SU-DHL-6 (cell line): ENCODE results near the gene THOC7.

ENCODE experiments used
- H2AFZ ChIP-seq: fragments of 200-600 bp; sonication (generic); 2 replicates; pipeline ENCODE4 v1.6.1; 2014; ENCODE audit warnings: low read depth, mild to moderate bottlenecking, moderate library complexity, mixed read lengths, antibody characterized with exemption, low read length; ENCODE audit not compliant: severe bottlenecking
- H3F3A ChIP-seq: fragments of 200-600 bp; shearing (Covaris generic); 2 replicates; pipeline ENCODE4 v1.6.0; 2016; ENCODE audit warnings: antibody characterized with exemption, mild to moderate bottlenecking; ENCODE audit not compliant: insufficient read depth
- H3K27ac ChIP-seq: fragments of 200-600 bp; sonication (generic); 2 replicates; pipeline ENCODE4 v1.5.1; 2016; ENCODE audit warnings: low read depth, mild to moderate bottlenecking, low read length, moderate library complexity, mixed read lengths
- H3K27me3 ChIP-seq: fragments of 200-600 bp; sonication (generic), shearing (Covaris generic); 2 replicates; pipeline ENCODE4 v1.6.0; 2014; ENCODE audit warnings: mild to moderate bottlenecking, low read length
- H3K36me3 ChIP-seq: fragments of 200-600 bp; sonication (generic); 2 replicates; pipeline ENCODE4 v1.6.1; 2014; ENCODE audit warnings: mild to moderate bottlenecking, low read length, mixed read lengths
- H3K4me2 ChIP-seq: fragments of 300-600, 200-600 bp; shearing (Covaris generic), sonication (generic); 2 replicates; pipeline ENCODE4 v1.6.0; 2014; ENCODE audit warnings: low read length, low read depth, mild to moderate bottlenecking; ENCODE audit not compliant: poor library complexity, severe bottlenecking
- H3K4me3 ChIP-seq: fragments of 200-600 bp; sonication (generic); 2 replicates; pipeline ENCODE4 v1.5.1; 2014; ENCODE audit warnings: antibody characterized with exemption, low read length, mild to moderate bottlenecking, mixed read lengths; ENCODE audit not compliant: insufficient read depth, poor library complexity, severe bottlenecking
- H3K79me2 ChIP-seq: fragments of 200-600 bp; sonication (generic); 2 replicates; pipeline ENCODE4 v1.6.1; 2014; ENCODE audit warnings: mild to moderate bottlenecking, low read length, moderate library complexity; ENCODE audit not compliant: insufficient read depth
- H3K9ac ChIP-seq: fragments of 200-600 bp; sonication (generic); 2 replicates; pipeline ENCODE4 v1.7.0; 2014; ENCODE audit warnings: mild to moderate bottlenecking, low read length
- H3K9me2 ChIP-seq: fragments of 200-600 bp; sonication (generic); replicated peaks from 2 replicates; pipeline ENCODE4 v1.6.1; 2014; ENCODE audit warnings: low read length; ENCODE audit not compliant: insufficient read depth
- H3K9me3 ChIP-seq: fragments of 200-600 bp; sonication (generic); 2 replicates; pipeline ENCODE4 v1.6.1; 2014; ENCODE audit warnings: low read length, mixed read lengths; ENCODE audit not compliant: insufficient read depth
- H4K20me1 ChIP-seq: fragments of 200-600 bp; sonication (generic); 2 replicates; pipeline ENCODE4 v1.6.1; 2014; ENCODE audit warnings: low read depth, mild to moderate bottlenecking, antibody characterized with exemption, low read length, moderate library complexity, mixed read lengths
- EZH2phosphoT487 ChIP-seq: fragments of 200-600 bp; sonication (generic), shearing (Covaris generic); conservative IDR thresholded peaks from 2 replicates; pipeline ENCODE4 v1.6.1; 2018; ENCODE audit warnings: mild to moderate bottlenecking, antibody characterized with exemption, low read length, moderate library complexity, mixed read lengths
- TF ChIP-seq, protein P1 (sequence below): fragments of 200-600 bp; sonication (generic); IDR thresholded peaks from one replicate; pipeline ENCODE4 v1.5.1; 2017; ENCODE audit warnings: antibody characterized with exemption, mild to moderate bottlenecking, low read length, moderate library complexity; ENCODE audit not compliant: insufficient read depth, poor library complexity, severe bottlenecking

The THOC7 gene

DNA sequence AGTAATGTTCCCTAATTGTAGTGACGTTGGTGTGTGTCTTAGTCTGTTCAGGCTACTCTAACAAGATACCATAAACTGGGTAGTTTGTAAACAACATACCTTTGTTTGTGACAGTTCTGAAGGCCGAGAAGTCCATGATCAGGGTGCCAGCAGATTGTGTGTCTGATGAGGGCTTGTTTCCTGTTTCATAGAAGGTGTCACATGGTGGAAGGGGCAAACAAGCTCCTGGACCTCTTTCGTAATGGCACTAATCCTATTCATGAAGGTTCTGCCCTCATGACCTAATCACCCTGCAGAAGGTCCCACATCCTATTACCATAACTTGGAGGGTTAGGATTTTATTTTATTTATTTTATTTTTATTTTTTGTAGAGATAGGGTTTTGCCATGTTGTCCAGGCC is 11.2 kb upstream of the THOC7 start:
- H2AFZ ChIP-seq: no peak overlapping the region
- peaks cover 30% of the 10 kb centered on the region for H4K20me1 ChIP-seq
- no peaks in the 10 kb centered on the region for H3K9me3 ChIP-seq
- no peaks in the 10 kb centered on the region for H3F3A ChIP-seq
- no peaks in the 10 kb centered on the region for H3K36me3 ChIP-seq
- no peak overlapping the region for H3K27ac ChIP-seq
- no peaks in the 10 kb centered on the region for H3K27me3 ChIP-seq
- no peak overlapping the region for H3K4me2 ChIP-seq
- H3K4me3 ChIP-seq: no peak overlapping the region
- no peak overlapping the region for H3K9ac ChIP-seq
- TF ChIP-seq EZH2phosphoT487: no peak
- TF ChIP-seq, protein P1, sequence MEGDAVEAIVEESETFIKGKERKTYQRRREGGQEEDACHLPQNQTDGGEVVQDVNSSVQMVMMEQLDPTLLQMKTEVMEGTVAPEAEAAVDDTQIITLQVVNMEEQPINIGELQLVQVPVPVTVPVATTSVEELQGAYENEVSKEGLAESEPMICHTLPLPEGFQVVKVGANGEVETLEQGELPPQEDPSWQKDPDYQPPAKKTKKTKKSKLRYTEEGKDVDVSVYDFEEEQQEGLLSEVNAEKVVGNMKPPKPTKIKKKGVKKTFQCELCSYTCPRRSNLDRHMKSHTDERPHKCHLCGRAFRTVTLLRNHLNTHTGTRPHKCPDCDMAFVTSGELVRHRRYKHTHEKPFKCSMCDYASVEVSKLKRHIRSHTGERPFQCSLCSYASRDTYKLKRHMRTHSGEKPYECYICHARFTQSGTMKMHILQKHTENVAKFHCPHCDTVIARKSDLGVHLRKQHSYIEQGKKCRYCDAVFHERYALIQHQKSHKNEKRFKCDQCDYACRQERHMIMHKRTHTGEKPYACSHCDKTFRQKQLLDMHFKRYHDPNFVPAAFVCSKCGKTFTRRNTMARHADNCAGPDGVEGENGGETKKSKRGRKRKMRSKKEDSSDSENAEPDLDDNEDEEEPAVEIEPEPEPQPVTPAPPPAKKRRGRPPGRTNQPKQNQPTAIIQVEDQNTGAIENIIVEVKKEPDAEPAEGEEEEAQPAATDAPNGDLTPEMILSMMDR: no peak
- H3K79me2 ChIP-seq: peaks cover 98% of the 10 kb centered on the region
- H3K9me2 ChIP-seq: no peaks in the 10 kb centered on the region

DNA sequence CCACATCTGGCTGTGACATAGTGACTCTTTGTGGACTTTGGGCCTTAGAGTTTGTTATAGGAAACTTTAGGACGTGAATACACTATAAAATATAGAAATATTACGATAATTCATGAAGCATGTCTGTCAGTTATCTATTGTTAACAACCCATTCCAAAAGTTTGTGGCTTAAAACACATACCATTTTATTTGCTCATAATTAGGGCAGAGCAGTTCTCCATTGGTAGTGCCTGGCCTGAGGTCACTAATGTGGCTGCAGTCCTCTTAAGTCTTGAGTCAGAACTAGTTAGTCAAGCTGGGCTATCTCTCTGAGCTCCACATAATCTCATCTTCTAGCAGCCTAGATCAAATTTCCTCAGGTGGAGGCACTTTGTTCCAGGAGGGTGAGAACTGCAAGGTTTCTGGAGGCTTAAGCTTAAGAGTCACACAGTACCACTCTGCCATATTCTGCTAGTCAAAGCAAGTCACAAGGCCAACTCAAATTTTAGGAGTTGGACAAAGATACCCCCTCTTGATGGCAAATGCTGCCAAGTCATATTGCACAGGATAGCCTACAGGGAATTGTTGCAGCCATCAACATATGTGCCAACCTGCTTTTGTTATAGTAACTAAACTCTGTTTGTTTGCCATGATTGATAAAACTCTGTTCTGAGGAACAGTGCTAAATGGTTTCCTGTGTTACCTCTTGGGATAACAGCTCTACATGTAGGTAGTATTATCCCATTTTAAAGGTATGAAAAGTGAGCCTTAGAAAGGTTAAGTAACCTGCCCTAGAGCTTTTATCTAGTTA is 8.7 kb upstream of the THOC7 start:
- H3K4me3 ChIP-seq: no peak overlapping the region
- no peak overlapping the region for H3K27ac ChIP-seq
- no peaks in the 10 kb centered on the region for H3K9me3 ChIP-seq
- H3K27me3 ChIP-seq: no peaks in the 10 kb centered on the region
- H3K79me2 ChIP-seq: peaks cover 98% of the 10 kb centered on the region
- no peaks in the 10 kb centered on the region for H3K36me3 ChIP-seq
- H3F3A ChIP-seq: no peaks in the 10 kb centered on the region
- no peaks in the 10 kb centered on the region for H3K9me2 ChIP-seq
- no peak overlapping the region for H3K9ac ChIP-seq
- H4K20me1 ChIP-seq: peaks cover 30% of the 10 kb centered on the region
- H3K4me2 ChIP-seq: no peak overlapping the region
- TF ChIP-seq EZH2phosphoT487: no peak
- TF ChIP-seq, protein P1: no peak
- no peak overlapping the region for H2AFZ ChIP-seq

DNA sequence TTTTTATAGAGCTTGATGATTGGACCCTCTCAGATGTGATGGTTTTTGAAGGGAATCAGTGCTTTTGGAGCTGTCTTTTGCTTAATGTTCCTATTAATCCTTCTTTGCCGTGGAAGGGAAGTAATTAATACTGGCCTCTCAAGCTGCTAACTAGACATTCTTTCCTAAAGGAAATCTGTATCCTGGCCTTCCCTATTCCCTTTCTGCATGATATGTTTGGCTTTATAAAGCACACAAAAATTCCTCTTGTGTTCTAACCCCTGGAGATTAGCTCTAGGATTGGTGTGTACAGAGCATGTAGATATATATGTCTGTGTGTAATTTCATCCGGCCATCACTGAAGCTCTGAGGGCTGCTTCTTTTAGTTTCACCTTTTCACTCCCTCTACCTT is 7.0 kb upstream of the THOC7 start:
- no peaks in the 10 kb centered on the region; the same call in 1 of the 2 replicates for H3F3A ChIP-seq
- H3K9ac ChIP-seq: no peak overlapping the region
- H3K4me2 ChIP-seq: no peak overlapping the region
- TF ChIP-seq EZH2phosphoT487: no peak
- TF ChIP-seq, protein P1: no peak
- H3K79me2 ChIP-seq: peaks cover 97% of the 10 kb centered on the region
- no peak overlapping the region for H3K4me3 ChIP-seq
- H3K27me3 ChIP-seq: no peaks in the 10 kb centered on the region
- H3K9me2 ChIP-seq: no peaks in the 10 kb centered on the region
- H3K27ac ChIP-seq: no peak overlapping the region
- H3K36me3 ChIP-seq: peaks cover 6% of the 10 kb centered on the region; the same call in 1 of the 2 replicates
- H4K20me1 ChIP-seq: peaks cover 15% of the 10 kb centered on the region; the same call in 1 of the 2 replicates
- H3K9me3 ChIP-seq: no peaks in the 10 kb centered on the region
- H2AFZ ChIP-seq: no peak overlapping the region
